Caco-2 (cell line): ENCODE results near the gene MUL1. TPM values are rescaled to one million over a fixed set of nuclear protein-coding genes. Genes with fewer than 3 reads are reported as not detected.

Experiments used
- BruUV-seq: library from RNA; stranded (reverse); fragments of 400-500 nt; replicated peaks from 2 replicates; lab custom pipeline; 2021; lab: Mats Ljungman, UMichigan
- CTCF ChIA-PET: fragments of 300-600 bp; sonication (Branson Sonifier 250); formaldehyde crosslinking; loops from one replicate; lab custom pipeline; 2022; ENCODE audit warnings: antibody characterized with exemption; lab: Charles Lee
- POLR2A ChIA-PET: fragments of 300-600 bp; sonication (Branson Sonifier 250); formaldehyde crosslinking; loops from one replicate; lab custom pipeline; 2022; ENCODE audit warnings: antibody characterized with exemption; lab: Charles Lee
- DNase-seq, 2 experiments: peaks; one replicate each; pipeline versions ENCODE4 v3.0.0 to v3.0.0-alpha.2; 2020 to 2022
- H3K27me3 ChIP-seq: replicated peaks from 2 replicates; pipeline ENCODE4 v1.6.0; 2011; ENCODE audit warnings: low read length; ENCODE audit not compliant: control insufficient read depth, insufficient read depth
- H3K36me3 ChIP-seq: 2 replicates; pipeline ENCODE4 v1.5.1; 2011; ENCODE audit warnings: low read length; ENCODE audit not compliant: control insufficient read depth, insufficient read depth
- H3K4me1 ChIP-seq: fragments of 250-450 bp; sonication (Bioruptor Pico); 2 replicates; pipeline ENCODE4 v1.5.1; 2020; ENCODE audit warnings: mild to moderate bottlenecking
- H3K4me3 ChIP-seq: 2 replicates; pipeline ENCODE4 v1.5.1; 2011; ENCODE audit warnings: low read depth, mild to moderate bottlenecking, control low read depth, low read length
- H3K9me3 ChIP-seq: fragments of 250-450 bp; sonication (Bioruptor Pico); 2 replicates; pipeline ENCODE4 v1.5.1; 2020; ENCODE audit warnings: mild to moderate bottlenecking, moderate library complexity
- H3K27ac Mint-ChIP-seq: one replicate; pipeline ENCODE4 v1.8.0; 2022; ENCODE audit warnings: mixed read lengths; ENCODE audit not compliant: unreplicated experiment
- H3K27me3 Mint-ChIP-seq: one replicate; pipeline ENCODE4 v1.8.0; 2022; ENCODE audit warnings: mixed read lengths; ENCODE audit not compliant: insufficient read depth, unreplicated experiment
- H3K36me3 Mint-ChIP-seq: one replicate; pipeline ENCODE4 v1.8.0; 2022; ENCODE audit warnings: mild to moderate bottlenecking, mixed read lengths; ENCODE audit not compliant: insufficient read depth, unreplicated experiment
- H3K4me1 Mint-ChIP-seq: one replicate; pipeline ENCODE4 v1.8.0; 2022; ENCODE audit warnings: low read depth, mixed read lengths; ENCODE audit not compliant: unreplicated experiment
- H3K4me3 Mint-ChIP-seq: one replicate; pipeline ENCODE4 v1.8.0; 2022; ENCODE audit warnings: mild to moderate bottlenecking, moderate library complexity, mixed read lengths; ENCODE audit not compliant: unreplicated experiment
- H3K9me3 Mint-ChIP-seq: one replicate; pipeline ENCODE4 v1.8.0; 2022; ENCODE audit warnings: mixed read lengths; ENCODE audit not compliant: unreplicated experiment
- intact Hi-C: fragments of 100-400 bp; cut with micrococcal nuclease; formaldehyde crosslinking; loops from one replicate; pipeline ENCODE4 v1.10.0; 2022; ENCODE audit not compliant: unreplicated experiment
- total RNA-seq: library from RNA; stranded (reverse); gene quantifications from 2 replicates; pipeline ENCODE4 v1.2.3, GENCODE V29; 2022
- TF ChIP-seq, protein P1 (sequence below), 2 experiments: fragments of 200-600 bp in 1 of 2; IDR thresholded peaks; 1 replicate in 1 of 2; 2 replicates in 1 of 2; pipeline versions ENCODE4 v1.5.1 to v1.8.0; 2011 to 2022; ENCODE audit warnings: antibody characterized with exemption in 1 of 2, control low read depth in 1 of 2, inconsistent platforms in 1 of 2, low read depth in 1 of 2, low read length in 1 of 2, mild to moderate bottlenecking in 1 of 2, moderate library complexity in 1 of 2; ENCODE audit not compliant: insufficient read depth in 1 of 2, severe bottlenecking in 1 of 2, unreplicated experiment in 1 of 2

Gene MUL1
- total RNA-seq, 1 experiment from 2014 or later = 18.3 TPM

DNA sequence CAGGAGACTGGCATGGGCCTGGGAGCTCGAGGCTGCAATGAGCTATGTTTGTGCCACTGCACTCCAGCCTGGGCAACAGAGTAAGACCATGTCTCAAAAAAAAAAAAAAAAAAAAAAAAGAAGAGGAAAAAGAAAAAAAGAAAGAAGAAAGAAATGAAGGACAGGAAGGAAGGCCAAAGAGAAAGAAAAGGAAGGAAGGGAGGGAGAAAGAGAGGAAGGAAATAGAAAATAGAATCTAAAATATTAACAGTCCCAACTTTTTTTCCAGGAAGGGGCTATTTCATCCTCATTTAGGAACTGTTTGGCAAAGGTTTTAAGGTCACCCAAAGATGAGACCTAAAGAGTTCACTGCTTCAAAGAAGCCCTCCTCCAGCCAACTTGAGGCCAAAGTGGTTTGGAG, 2.5 kb downstream of the MUL1 start:
- no peak overlapping the region for H3K4me3 Mint-ChIP-seq
- BruUV-seq = no TSS peak
- TF ChIP-seq, protein P1, sequence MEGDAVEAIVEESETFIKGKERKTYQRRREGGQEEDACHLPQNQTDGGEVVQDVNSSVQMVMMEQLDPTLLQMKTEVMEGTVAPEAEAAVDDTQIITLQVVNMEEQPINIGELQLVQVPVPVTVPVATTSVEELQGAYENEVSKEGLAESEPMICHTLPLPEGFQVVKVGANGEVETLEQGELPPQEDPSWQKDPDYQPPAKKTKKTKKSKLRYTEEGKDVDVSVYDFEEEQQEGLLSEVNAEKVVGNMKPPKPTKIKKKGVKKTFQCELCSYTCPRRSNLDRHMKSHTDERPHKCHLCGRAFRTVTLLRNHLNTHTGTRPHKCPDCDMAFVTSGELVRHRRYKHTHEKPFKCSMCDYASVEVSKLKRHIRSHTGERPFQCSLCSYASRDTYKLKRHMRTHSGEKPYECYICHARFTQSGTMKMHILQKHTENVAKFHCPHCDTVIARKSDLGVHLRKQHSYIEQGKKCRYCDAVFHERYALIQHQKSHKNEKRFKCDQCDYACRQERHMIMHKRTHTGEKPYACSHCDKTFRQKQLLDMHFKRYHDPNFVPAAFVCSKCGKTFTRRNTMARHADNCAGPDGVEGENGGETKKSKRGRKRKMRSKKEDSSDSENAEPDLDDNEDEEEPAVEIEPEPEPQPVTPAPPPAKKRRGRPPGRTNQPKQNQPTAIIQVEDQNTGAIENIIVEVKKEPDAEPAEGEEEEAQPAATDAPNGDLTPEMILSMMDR (IDR thresholded peaks at IDR 0.05; ENCODE audit: insufficient read depth in 1 of 2, low read depth in 1 of 2, low read length in 1 of 2, severe bottlenecking in 1 of 2, unreplicated experiment in 1 of 2) = no peak

DNA sequence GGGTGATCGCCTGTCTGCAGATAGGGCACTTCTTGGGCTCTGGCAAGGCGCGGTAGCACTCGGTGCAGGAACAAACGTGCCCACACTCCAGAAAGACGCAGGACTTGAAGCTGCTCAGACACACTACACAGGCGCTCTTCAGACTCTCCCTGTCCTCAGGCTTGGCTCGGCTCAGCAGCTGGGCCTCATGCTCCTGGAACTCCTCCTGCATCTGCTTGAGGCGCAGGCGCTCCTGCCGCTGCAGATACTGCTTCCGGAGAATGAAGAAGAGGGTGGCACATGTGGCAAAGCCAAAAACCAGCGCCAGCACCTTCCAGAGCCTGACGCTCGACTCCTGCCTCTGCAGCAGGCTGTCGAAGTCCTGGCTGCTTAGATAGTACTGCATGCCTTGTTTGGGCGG, 7.2 kb downstream of the MUL1 start:
- intact Hi-C loops = no loop called here
- TF ChIP-seq, protein P1 (IDR thresholded peaks at IDR 0.05; ENCODE audit: insufficient read depth in 1 of 2, low read depth in 1 of 2, low read length in 1 of 2, severe bottlenecking in 1 of 2, unreplicated experiment in 1 of 2) = no peak
- no peaks in the 10 kb centered on the region for H3K4me1 ChIP-seq
- no peak for DNase-seq
- ChIA-PET CTCF (no interaction called here), POLR2A (no interaction called here)
- H3K36me3 Mint-ChIP-seq = peaks cover 20% of the 10 kb centered on the region
- H3K27ac Mint-ChIP-seq = no peak overlapping the region
- no peaks in the 10 kb centered on the region for H3K9me3 ChIP-seq
- H3K27me3 ChIP-seq = no peaks in the 10 kb centered on the region
- peaks cover 1% of the 10 kb centered on the region; the same call in 1 of the 2 replicates for H3K36me3 ChIP-seq
- no peaks in the 10 kb centered on the region for H3K27me3 Mint-ChIP-seq
- H3K4me3 ChIP-seq = no peak overlapping the region
- H3K4me1 Mint-ChIP-seq = no peaks in the 10 kb centered on the region
- H3K4me3 Mint-ChIP-seq = no peak overlapping the region
- no peaks in the 10 kb centered on the region for H3K9me3 Mint-ChIP-seq
- no TSS peak for BruUV-seq

More for the DNA sequence above, 2.5 kb downstream of the MUL1 start:
- H3K27me3 ChIP-seq = no peaks in the 10 kb centered on the region
- POLR2A ChIA-PET = no interaction called here
- H3K27ac Mint-ChIP-seq = no peak overlapping the region
- H3K36me3 ChIP-seq = peaks cover 1% of the 10 kb centered on the region; the same call in 1 of the 2 replicates
- no peaks in the 10 kb centered on the region for H3K4me1 ChIP-seq
- H3K4me1 Mint-ChIP-seq = peaks cover 7% of the 10 kb centered on the region
- H3K9me3 Mint-ChIP-seq = no peaks in the 10 kb centered on the region
- H3K27me3 Mint-ChIP-seq = no peaks in the 10 kb centered on the region
- no peaks in the 10 kb centered on the region for H3K9me3 ChIP-seq
- CTCF ChIA-PET = no interaction called here
- H3K4me3 ChIP-seq = no peak overlapping the region
- intact Hi-C loops = no loop called here
- DNase-seq = no peak
- H3K36me3 Mint-ChIP-seq = peaks cover 24% of the 10 kb centered on the region

DNA sequence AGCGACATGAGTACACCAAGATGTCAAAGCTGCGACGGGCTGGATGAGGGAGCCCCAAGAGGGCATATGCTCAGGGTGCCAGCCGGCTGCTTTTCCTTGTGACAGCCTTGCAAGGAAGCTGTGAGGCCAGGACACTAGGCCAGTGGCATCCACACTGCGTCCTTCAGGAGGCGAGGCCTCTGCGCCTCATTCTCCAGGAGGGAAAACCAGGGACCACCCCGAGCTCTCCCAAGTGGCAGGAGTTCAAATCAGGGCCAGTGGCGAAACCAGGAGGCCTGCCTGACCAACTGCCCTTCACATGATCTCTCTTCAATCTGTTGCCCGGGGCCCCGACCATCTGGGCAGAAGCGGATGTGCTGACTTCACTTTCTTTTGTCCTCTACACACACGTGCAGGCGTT, 8.2 kb downstream of the MUL1 start:
- no peaks in the 10 kb centered on the region for H3K4me1 Mint-ChIP-seq
- peaks cover 12% of the 10 kb centered on the region for H3K36me3 Mint-ChIP-seq
- BruUV-seq = no TSS peak
- no peak for DNase-seq
- TF ChIP-seq, protein P1 (IDR thresholded peaks at IDR 0.05; ENCODE audit: insufficient read depth in 1 of 2, low read depth in 1 of 2, low read length in 1 of 2, severe bottlenecking in 1 of 2, unreplicated experiment in 1 of 2) = no peak
- no peaks in the 10 kb centered on the region for H3K27me3 Mint-ChIP-seq
- POLR2A ChIA-PET = no interaction called here
- intact Hi-C loops = no loop called here
- Histone ChIP-seq H3K4me3 (no peak overlapping the region), H3K27me3 (no peaks in the 10 kb centered on the region), H3K9me3 (no peaks in the 10 kb centered on the region), H3K36me3 (peaks cover 1% of the 10 kb centered on the region; the same call in 1 of the 2 replicates), H3K4me1 (no peaks in the 10 kb centered on the region)
- H3K4me3 Mint-ChIP-seq = no peak overlapping the region
- H3K9me3 Mint-ChIP-seq = no peaks in the 10 kb centered on the region
- H3K27ac Mint-ChIP-seq = no peak overlapping the region
- CTCF ChIA-PET = no interaction called here
